Memory B cell (primary cell): ENCODE measurements around the gene MLIP.

Experiments used
- ATAC-seq: fragments of 150-1000 bp; cut with Tn5 transposase; 2 replicates; pipeline ENCODE4 v1.10.0; 2021; ENCODE audit warnings: low read depth, mild to moderate bottlenecking, moderate library complexity
- DNase-seq, 2 donors: peaks; one replicate each; pipeline ENCODE4 v3.0.0; 2022; ENCODE audit warnings: low spot score in 2 of 2
- H3K27ac Mint-ChIP-seq: one replicate; pipeline ENCODE4 v1.8.0; 2022; ENCODE audit warnings: mild to moderate bottlenecking, moderate library complexity, mixed read lengths
- H3K27me3 Mint-ChIP-seq: one replicate; pipeline ENCODE4 v1.8.0; 2022; ENCODE audit warnings: mixed read lengths
- H3K36me3 Mint-ChIP-seq: one replicate; pipeline ENCODE4 v1.8.0; 2022; ENCODE audit warnings: mild to moderate bottlenecking, mixed read lengths
- H3K4me1 Mint-ChIP-seq: one replicate; pipeline ENCODE4 v1.8.0; 2022; ENCODE audit warnings: mixed read lengths
- H3K4me3 Mint-ChIP-seq: one replicate; pipeline ENCODE4 v1.8.0; 2022; ENCODE audit warnings: mild to moderate bottlenecking, moderate library complexity, mixed read lengths
- H3K9me3 Mint-ChIP-seq: one replicate; pipeline ENCODE4 v1.8.0; 2022; ENCODE audit warnings: mixed read lengths

Gene MLIP

GRCh38 chr6:54085541-54085940 lies 25.7 kb upstream of the MLIP start:
- no peak for ATAC-seq
- Mint-ChIP-seq H3K27ac (no peak overlapping the region), H3K27me3 (peaks cover 2% of the 10 kb centered on the region), H3K4me3 (no peak overlapping the region), H3K9me3 (peaks cover 2% of the 10 kb centered on the region), H3K36me3 (no peaks in the 10 kb centered on the region), H3K4me1 (no peaks in the 10 kb centered on the region)
- no peak for DNase-seq

- DNase-seq (no peak), ATAC-seq (no peak)
- no peaks in the 10 kb centered on the region for H3K36me3 Mint-ChIP-seq
- H3K9me3 Mint-ChIP-seq: peaks cover 2% of the 10 kb centered on the region
- H3K27me3 Mint-ChIP-seq: peaks cover 2% of the 10 kb centered on the region
- no peak overlapping the region for H3K27ac Mint-ChIP-seq
- H3K4me1 Mint-ChIP-seq: no peaks in the 10 kb centered on the region
- H3K4me3 Mint-ChIP-seq: no peak overlapping the region
Measured at GRCh38 chr6:54086439-54086838, 24.8 kb upstream of the MLIP start.

- ATAC-seq: no peak
- Mint-ChIP-seq H3K27me3 (peaks cover 2% of the 10 kb centered on the region), H3K36me3 (no peaks in the 10 kb centered on the region), H3K9me3 (peaks cover 2% of the 10 kb centered on the region), H3K27ac (no peak overlapping the region), H3K4me3 (no peak overlapping the region), H3K4me1 (no peaks in the 10 kb centered on the region)
- no peak for DNase-seq
Measured at GRCh38 chr6:54087721-54088120, 23.5 kb upstream of the MLIP start.

- Mint-ChIP-seq H3K9me3 (peaks cover 11% of the 10 kb centered on the region), H3K4me3 (no peak overlapping the region), H3K27me3 (peaks cover 6% of the 10 kb centered on the region), H3K36me3 (peaks cover 1% of the 10 kb centered on the region), H3K4me1 (no peaks in the 10 kb centered on the region), H3K27ac (no peak overlapping the region)
- ATAC-seq: no peak
- no peak for DNase-seq
Measured at GRCh38 chr6:54093326-54093948, 17.8 kb upstream of the MLIP start.

- DNase-seq (no peak), ATAC-seq (no peak)
- Mint-ChIP-seq H3K4me1 (no peaks in the 10 kb centered on the region), H3K4me3 (no peak overlapping the region), H3K27ac (no peak overlapping the region), H3K27me3 (peaks cover 6% of the 10 kb centered on the region), H3K36me3 (peaks cover 1% of the 10 kb centered on the region), H3K9me3 (peaks cover 11% of the 10 kb centered on the region)
Measured at GRCh38 chr6:54094293-54094692, 16.9 kb upstream of the MLIP start.

GRCh38 chr6:54094786-54095185 lies 16.5 kb upstream of the MLIP start:
- Mint-ChIP-seq H3K27ac (no peak overlapping the region), H3K36me3 (peaks cover 1% of the 10 kb centered on the region), H3K4me1 (no peaks in the 10 kb centered on the region), H3K27me3 (peaks cover 6% of the 10 kb centered on the region), H3K4me3 (no peak overlapping the region), H3K9me3 (peaks cover 11% of the 10 kb centered on the region)
- no peak for DNase-seq
- no peak for ATAC-seq

GRCh38 chr6:54095723-54096122 lies 15.5 kb upstream of the MLIP start:
- H3K4me3 Mint-ChIP-seq: no peak overlapping the region
- DNase-seq (no peak), ATAC-seq (no peak)
- H3K27me3 Mint-ChIP-seq: peaks cover 4% of the 10 kb centered on the region
- no peak overlapping the region for H3K27ac Mint-ChIP-seq
- peaks cover 1% of the 10 kb centered on the region for H3K36me3 Mint-ChIP-seq
- H3K9me3 Mint-ChIP-seq: peaks cover 10% of the 10 kb centered on the region
- H3K4me1 Mint-ChIP-seq: no peaks in the 10 kb centered on the region

- Mint-ChIP-seq H3K4me1 (no peaks in the 10 kb centered on the region), H3K27ac (no peak overlapping the region), H3K36me3 (peaks cover 1% of the 10 kb centered on the region), H3K4me3 (no peak overlapping the region), H3K9me3 (peaks cover 10% of the 10 kb centered on the region), H3K27me3 (peaks cover 4% of the 10 kb centered on the region)
- ATAC-seq (no peak), DNase-seq (no peak)
Measured at GRCh38 chr6:54096811-54097210, 14.4 kb upstream of the MLIP start.

- peaks cover 1% of the 10 kb centered on the region for H3K36me3 Mint-ChIP-seq
- DNase-seq: no peak
- ATAC-seq: no peak
- no peak overlapping the region for H3K4me3 Mint-ChIP-seq
- peaks cover 4% of the 10 kb centered on the region for H3K27me3 Mint-ChIP-seq
- H3K9me3 Mint-ChIP-seq: peaks cover 10% of the 10 kb centered on the region
- no peaks in the 10 kb centered on the region for H3K4me1 Mint-ChIP-seq
- no peak overlapping the region for H3K27ac Mint-ChIP-seq
Measured at GRCh38 chr6:54097753-54098152, 13.5 kb upstream of the MLIP start.

GRCh38 chr6:54098450-54099044 lies 12.7 kb upstream of the MLIP start:
- no peak for DNase-seq
- Mint-ChIP-seq H3K27ac (no peak overlapping the region), H3K9me3 (peaks cover 10% of the 10 kb centered on the region), H3K36me3 (peaks cover 1% of the 10 kb centered on the region), H3K4me3 (no peak overlapping the region), H3K27me3 (peaks cover 4% of the 10 kb centered on the region), H3K4me1 (no peaks in the 10 kb centered on the region)
- ATAC-seq: no peak

GRCh38 chr6:54099225-54099624 lies 12.0 kb upstream of the MLIP start:
- Mint-ChIP-seq H3K9me3 (peaks cover 10% of the 10 kb centered on the region), H3K27ac (no peak overlapping the region), H3K4me3 (no peak overlapping the region), H3K36me3 (peaks cover 1% of the 10 kb centered on the region), H3K4me1 (no peaks in the 10 kb centered on the region), H3K27me3 (peaks cover 4% of the 10 kb centered on the region)
- ATAC-seq (no peak), DNase-seq (no peak)

GRCh38 chr6:54100411-54101006 lies 10.7 kb upstream of the MLIP start:
- Mint-ChIP-seq H3K36me3 (peaks cover 1% of the 10 kb centered on the region), H3K27ac (no peak overlapping the region), H3K4me3 (no peak overlapping the region), H3K27me3 (peaks cover 4% of the 10 kb centered on the region), H3K4me1 (no peaks in the 10 kb centered on the region), H3K9me3 (peaks cover 7% of the 10 kb centered on the region)
- DNase-seq (no peak), ATAC-seq (no peak)

GRCh38 chr6:54102238-54102637 lies 9.0 kb upstream of the MLIP start:
- no peak overlapping the region for H3K27ac Mint-ChIP-seq
- DNase-seq (no peak), ATAC-seq (no peak)
- no peaks in the 10 kb centered on the region for H3K4me1 Mint-ChIP-seq
- H3K27me3 Mint-ChIP-seq: peaks cover 3% of the 10 kb centered on the region
- peaks cover 5% of the 10 kb centered on the region for H3K9me3 Mint-ChIP-seq
- no peak overlapping the region for H3K4me3 Mint-ChIP-seq
- H3K36me3 Mint-ChIP-seq: no peaks in the 10 kb centered on the region

GRCh38 chr6:54103497-54103896 lies 7.7 kb upstream of the MLIP start:
- peaks cover 2% of the 10 kb centered on the region for H3K9me3 Mint-ChIP-seq
- H3K4me1 Mint-ChIP-seq: no peaks in the 10 kb centered on the region
- H3K36me3 Mint-ChIP-seq: no peaks in the 10 kb centered on the region
- DNase-seq (no peak), ATAC-seq (no peak)
- H3K4me3 Mint-ChIP-seq: no peak overlapping the region
- H3K27me3 Mint-ChIP-seq: peaks cover 2% of the 10 kb centered on the region
- H3K27ac Mint-ChIP-seq: no peak overlapping the region

GRCh38 chr6:54106727-54107126 lies 4.5 kb upstream of the MLIP start:
- H3K4me1 Mint-ChIP-seq: no peaks in the 10 kb centered on the region
- H3K36me3 Mint-ChIP-seq: no peaks in the 10 kb centered on the region
- no peak for ATAC-seq
- peaks cover 4% of the 10 kb centered on the region for H3K9me3 Mint-ChIP-seq
- H3K4me3 Mint-ChIP-seq: no peak overlapping the region
- H3K27me3 Mint-ChIP-seq: peaks cover 2% of the 10 kb centered on the region
- no peak for DNase-seq
- no peak overlapping the region for H3K27ac Mint-ChIP-seq
